ENCODE data around the gene ZBTB38. TPM values are rescaled to one million over a fixed set of nuclear protein-coding genes. Genes with fewer than 3 reads are reported as not detected.

Gene ZBTB38
- total RNA-seq, 3 donors from 2014 or later = 126 to 238 (median 138) TPM

DNA sequence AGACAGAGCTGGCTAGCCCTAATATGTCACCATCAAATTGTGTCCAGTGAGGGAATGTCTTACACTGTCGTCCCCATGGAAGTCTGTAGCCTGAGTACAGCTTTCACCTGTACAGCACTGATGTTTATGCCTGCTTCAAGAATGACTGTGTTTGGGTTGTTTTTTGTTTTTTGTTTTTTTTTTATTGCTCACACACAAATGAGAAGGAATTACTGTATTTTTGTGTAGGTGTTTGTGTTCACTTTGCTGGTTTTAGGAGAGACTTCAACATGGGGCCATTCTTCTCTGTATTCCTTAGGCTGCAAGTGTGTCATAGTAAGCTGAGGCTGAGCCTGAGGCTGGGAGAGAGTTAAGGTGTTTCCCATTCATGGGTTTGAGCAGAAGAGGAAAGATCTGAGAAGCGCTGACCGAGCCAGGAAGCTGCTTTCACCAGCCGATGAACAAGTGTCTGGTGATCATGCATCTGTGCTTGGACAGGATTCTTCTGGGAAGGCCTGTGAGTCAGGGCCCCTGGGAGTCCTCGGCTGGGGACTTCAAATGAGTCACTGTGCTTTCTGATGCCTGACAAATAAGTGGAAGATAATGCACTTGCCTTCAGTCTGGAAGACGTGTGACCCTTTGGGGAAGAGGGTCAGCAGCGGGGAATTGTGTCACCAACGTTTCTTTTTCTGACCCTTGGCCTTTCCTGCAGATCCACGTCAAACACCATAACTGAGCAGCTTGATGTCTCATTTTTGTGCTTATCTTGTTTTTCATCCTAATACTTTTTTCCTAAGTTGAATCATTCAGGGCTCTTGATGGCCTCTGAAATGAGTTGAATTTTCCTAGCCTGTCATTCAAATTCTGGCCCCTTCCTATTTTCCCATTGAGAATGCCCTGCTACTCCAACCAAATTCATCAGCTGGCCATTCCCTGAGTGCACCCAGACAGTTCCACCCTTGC is 36.7 kb upstream of the ZBTB38 start:
- peak overlapping the region in 1 of 2 donors; percentile 70 for H3K27ac ChIP-seq

DNA sequence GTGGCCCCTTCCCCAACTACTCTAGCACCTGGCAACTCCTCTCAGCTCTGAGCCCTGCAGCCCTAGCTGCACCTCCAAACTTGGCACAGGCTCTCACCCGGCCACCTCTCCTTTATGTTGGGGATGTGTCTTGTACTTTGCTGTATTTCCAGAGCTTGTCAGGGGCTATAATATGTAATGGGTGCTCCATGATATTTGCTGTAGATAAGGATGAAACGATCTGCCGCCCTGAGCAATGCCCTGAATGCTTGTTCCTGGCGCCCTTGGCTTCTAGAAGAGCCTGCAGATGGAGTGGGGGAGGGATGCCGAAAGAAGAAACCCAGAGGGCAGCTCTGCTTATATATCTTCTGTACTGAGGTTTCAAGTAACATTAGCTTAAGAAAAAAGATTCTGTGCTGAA is 35.9 kb upstream of the ZBTB38 start:
- Histone ChIP-seq H3K4me1 (no peaks in the 10 kb centered on the region), H3K4me3 (no peak overlapping the region), H3K9me3 (no peaks in the 10 kb centered on the region), H3K36me3 (no peaks in the 10 kb centered on the region), H3K27ac (peak overlapping the region in 1 of 2 donors; percentile 70), H3K27me3 (no peaks in the 10 kb centered on the region)
- no peak for DNase-seq (ENCODE audit: low spot score in 2 of 2)
- TF ChIP-seq POLR2AphosphoS5 (IDR thresholded peaks at IDR 0.05) (no peak), POLR2A (IDR thresholded peaks at IDR 0.05) (no peak)
- TF ChIP-seq, protein P1, sequence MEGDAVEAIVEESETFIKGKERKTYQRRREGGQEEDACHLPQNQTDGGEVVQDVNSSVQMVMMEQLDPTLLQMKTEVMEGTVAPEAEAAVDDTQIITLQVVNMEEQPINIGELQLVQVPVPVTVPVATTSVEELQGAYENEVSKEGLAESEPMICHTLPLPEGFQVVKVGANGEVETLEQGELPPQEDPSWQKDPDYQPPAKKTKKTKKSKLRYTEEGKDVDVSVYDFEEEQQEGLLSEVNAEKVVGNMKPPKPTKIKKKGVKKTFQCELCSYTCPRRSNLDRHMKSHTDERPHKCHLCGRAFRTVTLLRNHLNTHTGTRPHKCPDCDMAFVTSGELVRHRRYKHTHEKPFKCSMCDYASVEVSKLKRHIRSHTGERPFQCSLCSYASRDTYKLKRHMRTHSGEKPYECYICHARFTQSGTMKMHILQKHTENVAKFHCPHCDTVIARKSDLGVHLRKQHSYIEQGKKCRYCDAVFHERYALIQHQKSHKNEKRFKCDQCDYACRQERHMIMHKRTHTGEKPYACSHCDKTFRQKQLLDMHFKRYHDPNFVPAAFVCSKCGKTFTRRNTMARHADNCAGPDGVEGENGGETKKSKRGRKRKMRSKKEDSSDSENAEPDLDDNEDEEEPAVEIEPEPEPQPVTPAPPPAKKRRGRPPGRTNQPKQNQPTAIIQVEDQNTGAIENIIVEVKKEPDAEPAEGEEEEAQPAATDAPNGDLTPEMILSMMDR (IDR thresholded peaks at IDR 0.05) = no peak
- intact Hi-C loops (cut with DNase I; ENCODE audit: low total_unique reads) = no loop called here

More for the DNA sequence above, 36.7 kb upstream of the ZBTB38 start:
- no peaks in the 10 kb centered on the region for H3K36me3 ChIP-seq
- intact Hi-C loops (cut with DNase I; ENCODE audit: low total_unique reads) = no loop called here
- no peak overlapping the region for H3K4me3 ChIP-seq
- TF ChIP-seq POLR2AphosphoS5 (IDR thresholded peaks at IDR 0.05) (peak in 1 of 3 donors; percentile 78), POLR2A (IDR thresholded peaks at IDR 0.05) (no peak)
- DNase-seq (ENCODE audit: low spot score in 2 of 2) = no peak
- no peaks in the 10 kb centered on the region for H3K27me3 ChIP-seq
- H3K9me3 ChIP-seq = no peaks in the 10 kb centered on the region
- no peaks in the 10 kb centered on the region for H3K4me1 ChIP-seq

DNA sequence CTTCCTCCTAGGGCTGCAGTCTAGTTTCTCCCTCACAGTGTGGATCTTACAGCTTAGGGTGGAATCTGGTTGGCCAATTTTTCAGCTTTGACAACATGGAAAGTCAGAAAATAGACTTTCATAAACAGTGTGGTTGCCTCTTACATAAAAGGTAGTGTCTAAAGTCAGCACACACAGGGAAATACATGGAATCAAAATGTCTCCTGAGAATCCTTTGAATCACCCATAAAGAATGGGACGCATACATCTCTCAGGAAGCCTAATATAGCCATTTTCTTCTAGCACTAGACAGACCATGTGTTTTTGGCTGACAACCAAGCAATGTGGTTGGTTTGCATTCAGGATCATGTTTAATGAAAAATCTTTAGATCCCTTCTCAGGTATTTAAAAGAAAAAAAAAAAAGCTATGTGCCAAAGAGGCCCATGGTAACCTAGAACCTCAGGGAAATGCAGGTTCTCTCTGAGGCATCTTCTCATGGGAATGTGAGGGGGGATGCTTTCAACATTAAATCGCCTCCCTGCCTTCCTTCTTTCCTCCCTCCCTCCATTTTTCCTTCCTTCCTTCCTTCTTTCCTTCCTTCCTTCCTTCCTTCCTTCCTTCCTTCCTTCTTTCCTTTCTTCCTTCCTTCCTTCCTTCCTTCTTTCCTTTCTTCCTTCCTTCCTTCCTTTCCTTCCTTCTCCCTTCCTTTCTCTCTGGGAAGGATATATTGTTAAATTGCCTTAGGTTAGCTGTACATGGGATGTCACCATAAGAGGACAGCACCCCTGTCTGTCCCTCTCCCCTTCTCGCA is 34.3 kb upstream of the ZBTB38 start:
- intact Hi-C loops (cut with DNase I; ENCODE audit: low total_unique reads) = no loop called here
- Histone ChIP-seq H3K4me1 (no peaks in the 10 kb centered on the region), H3K27me3 (no peaks in the 10 kb centered on the region), H3K4me3 (no peak overlapping the region), H3K27ac (no peak overlapping the region), H3K9me3 (no peaks in the 10 kb centered on the region), H3K36me3 (no peaks in the 10 kb centered on the region)
- TF ChIP-seq POLR2A (IDR thresholded peaks at IDR 0.05) (no peak), POLR2AphosphoS5 (IDR thresholded peaks at IDR 0.05) (no peak)
- TF ChIP-seq, protein P1 (IDR thresholded peaks at IDR 0.05) = no peak
- no peak for DNase-seq (ENCODE audit: low spot score in 2 of 2)

DNA sequence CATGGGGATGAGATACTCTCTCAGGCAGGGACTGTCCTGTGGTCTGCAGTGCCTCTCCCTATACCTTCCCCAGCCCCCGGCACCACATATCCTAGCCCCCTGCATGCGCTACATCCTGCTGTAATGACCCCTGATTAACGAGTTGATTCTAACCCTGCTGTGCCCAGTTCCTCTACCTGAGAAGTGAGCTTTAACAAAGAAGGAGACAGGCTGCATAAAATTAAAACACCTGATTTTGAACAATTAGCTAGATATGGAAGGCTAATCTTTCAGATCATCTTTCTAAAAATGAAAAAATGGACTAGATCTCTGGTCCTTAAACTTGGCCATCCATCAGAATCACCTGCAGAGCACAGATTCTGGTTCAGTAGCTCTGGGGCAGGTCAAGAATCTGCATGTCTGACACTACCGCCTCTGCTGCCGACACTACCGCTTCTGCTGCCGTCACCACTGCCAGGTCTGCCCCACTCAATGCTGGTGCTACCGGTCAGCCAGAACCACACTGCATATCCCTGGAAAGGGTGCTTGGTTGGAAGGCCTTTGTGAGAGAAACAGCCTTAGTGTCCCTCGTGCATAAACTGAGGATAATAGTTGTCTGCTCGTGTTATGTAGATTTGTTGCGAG is 33.6 kb upstream of the ZBTB38 start:
- Histone ChIP-seq H3K36me3 (no peaks in the 10 kb centered on the region), H3K4me3 (no peak overlapping the region), H3K4me1 (no peaks in the 10 kb centered on the region), H3K27me3 (no peaks in the 10 kb centered on the region), H3K27ac (no peak overlapping the region), H3K9me3 (no peaks in the 10 kb centered on the region)
- DNase-seq (ENCODE audit: low spot score in 2 of 2) = no peak
- intact Hi-C loops (cut with DNase I; ENCODE audit: low total_unique reads) = no loop called here
- TF ChIP-seq POLR2AphosphoS5 (IDR thresholded peaks at IDR 0.05) (no peak), POLR2A (IDR thresholded peaks at IDR 0.05) (no peak)
- TF ChIP-seq, protein P1 (IDR thresholded peaks at IDR 0.05) = no peak

DNA sequence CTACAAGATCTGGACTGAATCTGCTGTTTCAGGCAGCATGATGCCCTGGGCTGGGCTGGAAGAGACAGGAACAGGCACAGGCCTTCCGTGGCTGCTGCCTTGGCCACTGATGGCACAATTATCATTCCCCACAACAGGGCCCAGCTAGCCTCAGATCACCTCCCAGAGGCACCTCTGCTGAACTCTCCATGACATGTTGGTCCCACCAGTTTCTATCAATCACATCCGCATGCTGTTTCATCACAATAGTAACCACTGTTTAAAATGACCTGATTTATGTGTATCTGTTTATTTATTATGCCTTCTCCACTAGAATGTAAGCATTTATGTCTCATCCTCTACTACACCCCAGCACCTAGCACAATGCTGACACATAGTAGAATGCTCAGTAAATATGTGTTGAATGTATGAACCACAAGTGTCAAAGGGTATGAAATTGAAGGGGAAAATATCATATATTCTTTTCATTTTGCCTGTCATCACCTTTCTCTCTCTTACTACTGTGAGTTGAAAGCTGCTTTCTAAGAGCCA is 32.7 kb upstream of the ZBTB38 start:
- H3K4me1 ChIP-seq = no peaks in the 10 kb centered on the region
- H3K36me3 ChIP-seq = no peaks in the 10 kb centered on the region
- no peak overlapping the region for H3K4me3 ChIP-seq
- no peak for TF ChIP-seq POLR2A (IDR thresholded peaks at IDR 0.05)
- no peak for TF ChIP-seq POLR2AphosphoS5 (IDR thresholded peaks at IDR 0.05)
- TF ChIP-seq, protein P1 (IDR thresholded peaks at IDR 0.05) = no peak
- no peaks in the 10 kb centered on the region for H3K9me3 ChIP-seq
- H3K27me3 ChIP-seq = no peaks in the 10 kb centered on the region
- H3K27ac ChIP-seq = no peak overlapping the region
- intact Hi-C loops (cut with DNase I; ENCODE audit: low total_unique reads) = no loop called here
- no peak for DNase-seq (ENCODE audit: low spot score in 2 of 2)

Data from breast epithelium (tissue), 4 donors.